ENCODE measurements around the gene FEM1A. TPM values are rescaled to one million over a fixed set of nuclear protein-coding genes. Genes with fewer than 3 reads are reported as not detected.
"Not testable (repeated sequence)": the region's sequence is repeated elsewhere in the genome, so short reads cannot be mapped to it uniquely, and the experiment has no call there.

The FEM1A gene
- total RNA-seq, 1 donor from 2014 or later, result 20.0 TPM

DNA sequence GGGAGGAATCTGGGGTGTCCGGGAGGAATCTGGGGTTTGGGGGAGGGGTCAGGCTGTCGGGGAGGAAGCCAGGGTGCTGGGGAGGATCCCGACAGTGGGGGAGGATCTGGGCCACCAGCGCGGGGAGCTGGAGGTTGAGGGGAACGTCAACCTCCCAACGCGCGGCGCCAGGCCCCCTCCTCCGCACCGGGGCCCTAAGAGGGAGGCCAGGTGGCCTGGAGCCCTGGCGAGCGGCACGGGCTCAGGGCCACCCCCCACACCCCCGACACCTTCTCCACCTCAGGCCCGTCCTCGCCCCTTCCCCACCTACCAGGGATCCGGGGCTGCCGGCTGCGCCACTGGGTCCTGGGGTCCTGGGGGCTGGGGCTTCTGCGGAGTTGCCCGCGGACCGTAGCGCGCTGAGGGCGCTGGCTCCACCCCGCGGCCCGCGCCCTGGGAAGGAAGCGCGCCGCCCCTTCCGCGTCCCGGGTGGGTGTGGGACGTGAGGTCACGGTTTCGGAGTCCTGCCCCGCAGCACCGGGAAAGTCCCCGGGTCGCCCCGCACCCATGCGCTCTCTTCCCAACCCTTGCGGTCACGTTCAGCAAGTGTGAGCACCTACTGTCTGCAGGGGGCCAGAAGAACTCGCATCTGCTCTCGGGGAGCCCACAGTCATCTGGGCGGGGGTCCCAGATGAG, 39.9 kb downstream of the FEM1A start, which contains the start of gene TICAM1:
TICAM1 (minus strand) TSS at position 409 of the 675 bp plus-strand sequence. CDS start 13,335 bp downstream, outside the sequence.
- Histone ChIP-seq H3K4me3 (ENCODE audit: low read depth, low read length) (peak within 1 kb of the TSS; percentile 96), H3K36me3 (ENCODE audit: control insufficient read depth, insufficient read depth, low read length) (peaks cover 2% of the 10 kb centered on the region), H3K27me3 (ENCODE audit: control insufficient read depth, insufficient read depth, low read length) (no peaks in the 10 kb centered on the region)
- TF ChIP-seq, protein P1, sequence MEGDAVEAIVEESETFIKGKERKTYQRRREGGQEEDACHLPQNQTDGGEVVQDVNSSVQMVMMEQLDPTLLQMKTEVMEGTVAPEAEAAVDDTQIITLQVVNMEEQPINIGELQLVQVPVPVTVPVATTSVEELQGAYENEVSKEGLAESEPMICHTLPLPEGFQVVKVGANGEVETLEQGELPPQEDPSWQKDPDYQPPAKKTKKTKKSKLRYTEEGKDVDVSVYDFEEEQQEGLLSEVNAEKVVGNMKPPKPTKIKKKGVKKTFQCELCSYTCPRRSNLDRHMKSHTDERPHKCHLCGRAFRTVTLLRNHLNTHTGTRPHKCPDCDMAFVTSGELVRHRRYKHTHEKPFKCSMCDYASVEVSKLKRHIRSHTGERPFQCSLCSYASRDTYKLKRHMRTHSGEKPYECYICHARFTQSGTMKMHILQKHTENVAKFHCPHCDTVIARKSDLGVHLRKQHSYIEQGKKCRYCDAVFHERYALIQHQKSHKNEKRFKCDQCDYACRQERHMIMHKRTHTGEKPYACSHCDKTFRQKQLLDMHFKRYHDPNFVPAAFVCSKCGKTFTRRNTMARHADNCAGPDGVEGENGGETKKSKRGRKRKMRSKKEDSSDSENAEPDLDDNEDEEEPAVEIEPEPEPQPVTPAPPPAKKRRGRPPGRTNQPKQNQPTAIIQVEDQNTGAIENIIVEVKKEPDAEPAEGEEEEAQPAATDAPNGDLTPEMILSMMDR (IDR thresholded peaks at IDR 0.05; ENCODE audit: insufficient read depth, low read length, severe bottlenecking), result peak; percentile 21
- FAIRE-seq (no peak), DNase-seq (ENCODE audit: low read depth) (peak; percentile 75)

DNA sequence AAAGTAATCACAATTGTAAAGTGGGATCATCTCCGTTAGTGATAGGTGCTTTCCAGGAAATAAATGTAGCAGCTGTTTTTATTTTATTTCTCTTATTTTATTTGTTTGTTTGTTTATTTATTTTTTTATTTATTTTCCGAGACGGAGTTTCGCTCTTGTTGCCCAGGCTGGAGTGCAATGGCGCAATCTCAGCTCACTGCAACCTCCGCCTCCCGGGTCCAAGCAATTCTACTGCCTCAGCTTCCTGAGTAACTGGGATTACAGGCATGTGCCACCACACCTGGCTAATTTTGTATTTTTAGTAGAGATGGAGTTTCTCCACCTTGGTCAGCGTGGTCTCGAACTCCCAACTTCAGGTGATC, 40.4 kb downstream of the FEM1A start:
- H3K4me3 ChIP-seq (ENCODE audit: low read depth, low read length), result peak overlapping the region; percentile 96
- not testable (repeated sequence) for H3K27me3 ChIP-seq (ENCODE audit: control insufficient read depth, insufficient read depth, low read length); H3K36me3 ChIP-seq (ENCODE audit: control insufficient read depth, insufficient read depth, low read length); DNase-seq (ENCODE audit: low read depth); FAIRE-seq

DNA sequence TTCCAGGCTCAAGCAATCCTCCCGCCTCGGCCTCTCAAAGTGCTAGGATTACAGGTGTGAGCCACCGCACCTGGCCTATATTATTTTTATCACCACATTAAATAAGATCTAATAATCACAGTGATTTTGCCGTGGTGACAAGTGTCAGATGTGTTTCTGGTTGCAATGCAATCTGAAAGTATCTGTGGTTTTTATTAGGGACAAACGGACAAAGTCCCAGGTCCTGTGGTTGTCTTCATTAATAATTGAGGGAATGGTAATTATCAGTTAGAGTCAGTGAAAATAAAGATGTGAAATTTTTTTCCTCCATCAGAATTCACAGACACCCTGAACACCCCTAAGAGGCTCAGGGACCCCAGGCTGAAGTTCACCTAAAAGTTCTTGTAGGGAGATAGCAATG, 41.2 kb downstream of the FEM1A start:
- Histone ChIP-seq H3K4me3 (ENCODE audit: low read depth, low read length) (no peak overlapping the region), H3K27me3 (ENCODE audit: control insufficient read depth, insufficient read depth, low read length) (no peaks in the 10 kb centered on the region), H3K36me3 (ENCODE audit: control insufficient read depth, insufficient read depth, low read length) (no peaks in the 10 kb centered on the region)
- DNase-seq (ENCODE audit: low read depth), result no peak
- no peak for FAIRE-seq
- TF ChIP-seq, protein P1 (IDR thresholded peaks at IDR 0.05; ENCODE audit: insufficient read depth, low read length, severe bottlenecking), result no peak

DNA sequence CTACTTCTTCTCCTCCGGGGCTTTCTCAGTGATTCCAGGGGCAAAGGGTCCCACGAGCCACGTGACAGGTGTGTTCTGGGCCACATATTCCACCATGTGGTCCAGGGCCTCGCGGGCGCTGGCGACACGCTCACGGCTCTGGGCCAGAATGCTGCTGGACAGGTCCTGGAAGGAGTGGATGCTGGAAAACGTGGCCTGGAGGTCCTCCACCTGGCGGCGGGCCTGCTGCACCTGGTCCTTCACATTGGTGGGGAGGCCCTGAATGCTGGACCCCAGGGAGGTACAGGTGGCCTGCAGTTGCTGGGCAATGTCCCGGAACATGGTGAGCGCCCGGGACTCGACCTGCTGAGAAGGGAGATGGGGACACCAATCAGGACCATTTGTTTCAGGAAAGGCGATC, 47.7 kb downstream of the FEM1A start:
- no peaks in the 10 kb centered on the region for H3K27me3 ChIP-seq (ENCODE audit: control insufficient read depth, insufficient read depth, low read length)
- H3K4me3 ChIP-seq (ENCODE audit: low read depth, low read length), result no peak overlapping the region
- FAIRE-seq, result no peak
- TF ChIP-seq, protein P1 (IDR thresholded peaks at IDR 0.05; ENCODE audit: insufficient read depth, low read length, severe bottlenecking), result no peak
- DNase-seq (ENCODE audit: low read depth), result no peak
- peaks cover 7% of the 10 kb centered on the region for H3K36me3 ChIP-seq (ENCODE audit: control insufficient read depth, insufficient read depth, low read length)

DNA sequence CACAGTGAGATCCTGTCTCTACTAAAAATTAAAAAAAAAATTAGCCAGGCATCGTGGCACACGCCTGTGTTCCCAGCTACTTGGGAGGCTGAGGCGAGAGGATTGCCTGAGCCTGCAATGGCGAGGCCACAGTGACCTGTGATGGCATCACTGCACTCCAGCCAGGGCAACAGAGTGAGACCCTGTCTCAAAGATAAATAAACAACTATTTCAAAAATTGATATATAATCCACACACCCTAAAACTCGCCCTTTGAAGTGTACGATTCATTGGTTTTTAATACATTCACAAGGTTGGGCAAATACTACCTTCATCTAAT, 52.1 kb downstream of the FEM1A start:
- Histone ChIP-seq H3K4me3 (ENCODE audit: low read depth, low read length) (no peak overlapping the region), H3K27me3 (ENCODE audit: control insufficient read depth, insufficient read depth, low read length) (no peaks in the 10 kb centered on the region), H3K36me3 (ENCODE audit: control insufficient read depth, insufficient read depth, low read length) (peaks cover 25% of the 10 kb centered on the region)
- TF ChIP-seq, protein P1 (IDR thresholded peaks at IDR 0.05; ENCODE audit: insufficient read depth, low read length, severe bottlenecking), result no peak
- FAIRE-seq (no peak), DNase-seq (ENCODE audit: low read depth) (no peak)

DNA sequence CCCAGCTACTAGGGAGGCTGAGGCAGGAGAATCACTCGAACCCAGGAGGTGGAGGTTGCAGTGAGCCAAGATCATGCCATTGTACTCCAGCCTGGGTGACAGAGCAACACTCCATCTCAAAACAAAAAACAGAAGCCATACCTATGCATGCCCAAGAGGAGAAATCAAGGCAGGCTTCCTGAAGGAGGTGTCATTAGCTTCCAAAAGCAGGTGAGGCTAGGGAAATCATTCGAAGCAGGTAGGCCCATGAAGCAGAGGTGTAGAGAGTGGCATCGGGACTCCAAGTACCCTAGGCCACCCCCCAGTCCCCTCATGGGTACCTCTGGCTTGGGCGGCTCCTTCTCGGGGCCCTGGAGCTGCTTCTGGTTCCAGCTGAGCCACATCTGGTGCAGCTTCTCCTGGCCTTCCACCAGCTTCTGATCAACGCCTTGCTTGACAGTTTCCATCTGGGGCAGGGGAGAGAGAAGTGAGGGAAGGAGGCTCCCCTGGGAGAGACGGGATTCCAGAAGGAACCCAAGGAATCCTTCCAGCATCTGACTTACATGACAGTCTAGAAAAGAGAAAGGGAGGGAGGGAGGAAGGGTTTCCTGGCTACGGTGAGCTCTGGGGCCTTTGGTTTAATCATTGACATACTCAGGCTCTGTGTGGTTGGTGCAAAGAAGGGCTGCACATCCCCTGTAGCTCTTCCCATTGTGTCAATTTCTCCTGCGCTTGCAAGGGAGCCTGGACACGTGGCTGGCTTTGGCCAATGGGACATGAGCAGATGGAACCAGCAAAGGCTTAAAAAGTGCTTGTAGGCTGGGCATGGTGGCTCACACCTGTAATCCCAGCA, 53.0 kb downstream of the FEM1A start:
- TF ChIP-seq, protein P1 (IDR thresholded peaks at IDR 0.05; ENCODE audit: insufficient read depth, low read length, severe bottlenecking), result no peak
- Histone ChIP-seq H3K27me3 (ENCODE audit: control insufficient read depth, insufficient read depth, low read length) (no peaks in the 10 kb centered on the region), H3K4me3 (ENCODE audit: low read depth, low read length) (no peak overlapping the region), H3K36me3 (ENCODE audit: control insufficient read depth, insufficient read depth, low read length) (peaks cover 19% of the 10 kb centered on the region)
- no peak for FAIRE-seq
- DNase-seq (ENCODE audit: low read depth), result no peak

DNA sequence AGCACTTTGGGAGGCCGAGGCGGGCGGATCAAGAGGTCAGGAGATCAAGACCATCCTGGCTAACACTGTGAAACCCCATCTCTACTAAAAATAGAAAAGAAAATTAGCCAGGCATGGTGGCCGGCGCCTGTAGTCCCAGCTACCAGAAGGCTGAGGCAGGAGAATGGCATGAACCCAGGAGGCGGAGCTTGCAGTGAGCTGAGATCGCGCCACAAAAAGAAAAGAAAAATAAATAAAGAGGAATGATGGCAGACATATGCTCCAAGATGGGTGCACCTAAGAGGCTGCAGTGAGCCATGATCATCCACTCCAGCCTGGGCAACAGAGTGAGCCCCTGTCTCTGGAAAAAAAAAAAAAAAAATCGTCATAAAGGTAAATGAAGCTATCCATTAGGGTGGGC, 54.4 kb downstream of the FEM1A start:
- not testable (repeated sequence) for FAIRE-seq; H3K4me3 ChIP-seq (ENCODE audit: low read depth, low read length); DNase-seq (ENCODE audit: low read depth); H3K27me3 ChIP-seq (ENCODE audit: control insufficient read depth, insufficient read depth, low read length)
- H3K36me3 ChIP-seq (ENCODE audit: control insufficient read depth, insufficient read depth, low read length), result peaks cover 20% of the 10 kb centered on the region

All from bronchial epithelial cell (primary cell).